Keratinocyte (primary cell): ENCODE results near the gene SLIT3. TPM values are rescaled to one million over a fixed set of nuclear protein-coding genes. Genes with fewer than 3 reads are reported as not detected.

Experiments
- DNase-seq: peaks from one replicate; pipeline ENCODE4 v3.0.0-alpha.2; 2011; ENCODE audit warnings: low read depth, missing footprints, low spot score
- FAIRE-seq: peaks from 2 replicates; lab custom pipeline; 2011; peaks lifted over from hg19 to GRCh38; lab: Jason Lieb, UNC
- H2AFZ ChIP-seq: 2 replicates; pipeline ENCODE4 v1.6.0; 2012; ENCODE audit warnings: low read length, control low read depth, inconsistent platforms; ENCODE audit not compliant: control insufficient read depth
- H3K27ac ChIP-seq: 2 replicates; pipeline ENCODE4 v1.5.1; 2011; ENCODE audit warnings: low read length; ENCODE audit not compliant: control insufficient read depth, insufficient read depth
- H3K27me3 ChIP-seq: 3 replicates; pipeline ENCODE4 v1.6.0; 2011; ENCODE audit warnings: low read length; ENCODE audit not compliant: control insufficient read depth, insufficient read depth; ENCODE audit errors: extremely low read depth
- H3K36me3 ChIP-seq, 2 experiments: 2 replicates in 1 of 2; 3 replicates in 1 of 2; pipeline ENCODE4 v1.5.1; 2011; ENCODE audit warnings: low read length in 2 of 2, mild to moderate bottlenecking in 1 of 2; ENCODE audit not compliant: control insufficient read depth in 2 of 2, insufficient read depth in 2 of 2; ENCODE audit errors: extremely low read depth in 1 of 2
- H3K4me1 ChIP-seq: 3 replicates; pipeline ENCODE4 v1.5.1; 2011; ENCODE audit warnings: low read length; ENCODE audit not compliant: control insufficient read depth, insufficient read depth; ENCODE audit errors: extremely low read depth
- H3K4me2 ChIP-seq: 3 replicates; pipeline ENCODE4 v1.6.0; 2011; ENCODE audit warnings: low read depth, low read length; ENCODE audit not compliant: control insufficient read depth, insufficient read depth; ENCODE audit errors: extremely low read depth
- H3K4me3 ChIP-seq, 3 experiments: fragments of 200-600 bp in 1 of 3; sonication (generic) in 1 of 3; 2 replicates in 2 of 3; 3 replicates in 1 of 3; pipeline ENCODE4 v1.5.1; 2011 to 2016; ENCODE audit warnings: low read length in 3 of 3, mild to moderate bottlenecking in 3 of 3, control low read depth in 2 of 3, inconsistent platforms in 1 of 3, low read depth in 1 of 3, mixed read lengths in 1 of 3, mixed run types in 1 of 3, moderate library complexity in 1 of 3; ENCODE audit not compliant: control insufficient read depth in 2 of 3, insufficient read depth in 2 of 3; ENCODE audit errors: extremely low read depth in 1 of 3
- H3K79me2 ChIP-seq: 2 replicates; pipeline ENCODE4 v1.6.0; 2012; ENCODE audit warnings: low read length; ENCODE audit not compliant: control insufficient read depth, insufficient read depth
- H3K9ac ChIP-seq: 3 replicates; pipeline ENCODE4 v1.6.0; 2011; ENCODE audit warnings: low read length; ENCODE audit not compliant: control insufficient read depth, insufficient read depth; ENCODE audit errors: extremely low read depth
- H3K9me1 ChIP-seq: 3 replicates; pipeline ENCODE4 v1.6.0; 2011; ENCODE audit warnings: low read length; ENCODE audit not compliant: control insufficient read depth, insufficient read depth; ENCODE audit errors: extremely low read depth
- H3K9me3 ChIP-seq: 2 replicates; pipeline ENCODE4 v1.5.1; 2012; ENCODE audit warnings: low read depth, low read length; ENCODE audit not compliant: control insufficient read depth
- H4K20me1 ChIP-seq: 3 replicates; pipeline ENCODE4 v1.6.0; 2011; ENCODE audit warnings: low read length; ENCODE audit not compliant: control insufficient read depth, insufficient read depth; ENCODE audit errors: extremely low read depth
- EZH2 ChIP-seq: IDR thresholded peaks from one replicate; pipeline ENCODE4 v1.6.1; 2012; ENCODE audit warnings: inconsistent platforms, mild to moderate bottlenecking, low read length, moderate library complexity
- dilution Hi-C: fragments of 300-500 bp; cut with MboI; formaldehyde crosslinking; loops from one replicate; pipeline ENCODE4 v1.7.0; 2020; ENCODE audit warnings: low sequenced_read_pairs; ENCODE audit not compliant: extremely low pct_ligation_motif_present
- polyA plus RNA-seq, 5 experiments: library from polyadenylated mRNA; depleted of rRNA in 3 of 5; stranded (reverse) in 3 of 5; stranded (forward) in 1 of 5; unstranded in 1 of 5; fragments of >200 nt; gene quantifications; 1 replicate in 1 of 5; 2 replicates in 3 of 5; 3 replicates in 1 of 5; pipeline versions ENCODE4 v1.2.1 to v1.2.3, GENCODE V29; 2011 to 2012; ENCODE audit warnings: missing spikeins in 2 of 5, low read depth in 1 of 5, low replicate concordance in 1 of 5
- TF ChIP-seq, protein P1 (sequence below), 3 experiments: IDR thresholded peaks in 1 of 3; conservative IDR thresholded peaks in 1 of 3; optimal IDR thresholded peaks in 1 of 3; 2 replicates in 2 of 3; 3 replicates in 1 of 3; pipeline versions ENCODE3 to v1.5.1; 2011; ENCODE audit warnings: low read length in 3 of 3, mild to moderate bottlenecking in 3 of 3, moderate library complexity in 2 of 3, control low read depth in 1 of 3, inconsistent platforms in 1 of 3; ENCODE audit not compliant: insufficient read depth in 2 of 3; ENCODE audit errors: extremely low read depth in 1 of 3

The SLIT3 gene
- polyA plus RNA-seq, 1 donor (not counting 4 experiments of a cell fraction or from before 2014, with no cell fraction given): 2.4 TPM

DNA sequence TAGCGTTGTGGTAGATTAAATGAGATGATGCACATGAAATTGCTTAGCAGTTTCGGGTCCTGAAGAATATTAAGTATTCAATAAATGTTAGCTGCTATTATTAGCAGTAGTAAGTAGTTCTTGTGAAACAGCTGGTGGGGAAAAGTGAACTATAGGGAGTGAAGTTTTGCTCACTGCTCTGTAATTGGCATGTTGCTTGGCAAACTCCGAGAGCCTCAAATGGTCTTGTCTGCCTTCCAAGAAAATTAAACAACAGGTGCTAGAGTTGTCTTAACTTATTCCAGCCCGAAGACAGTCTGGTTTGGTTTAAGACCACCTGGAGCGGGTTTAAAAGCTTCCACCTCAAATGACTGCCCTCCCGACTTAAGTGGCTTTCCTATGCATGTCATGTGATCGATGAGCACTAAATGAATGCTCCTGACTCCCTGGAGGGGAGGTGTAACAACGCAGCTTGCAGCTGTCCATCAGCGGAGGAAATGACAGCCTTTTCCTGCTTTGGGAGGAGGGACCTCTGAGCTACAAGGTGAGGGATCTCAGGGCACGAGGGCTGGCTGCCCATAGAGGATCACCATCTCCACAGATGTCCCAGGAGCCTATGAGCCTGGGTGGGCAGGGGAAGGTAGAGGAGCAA lies 518.9 kb downstream of the SLIT3 start:
- Histone ChIP-seq H3K27me3 (no peaks in the 10 kb centered on the region), H3K4me1 (no peaks in the 10 kb centered on the region), H3K9me3 (no peaks in the 10 kb centered on the region), H2AFZ (no peak overlapping the region), H3K4me3 (no peak overlapping the region), H3K36me3 (no peaks in the 10 kb centered on the region), H3K9me1 (no peaks in the 10 kb centered on the region), H3K9ac (no peak overlapping the region), H3K27ac (no peak overlapping the region), H3K79me2 (no peaks in the 10 kb centered on the region), H4K20me1 (no peaks in the 10 kb centered on the region), H3K4me2 (no peak overlapping the region)
- DNase-seq (no peak), FAIRE-seq (no peak)
- no peak for TF ChIP-seq EZH2
- TF ChIP-seq, protein P1, sequence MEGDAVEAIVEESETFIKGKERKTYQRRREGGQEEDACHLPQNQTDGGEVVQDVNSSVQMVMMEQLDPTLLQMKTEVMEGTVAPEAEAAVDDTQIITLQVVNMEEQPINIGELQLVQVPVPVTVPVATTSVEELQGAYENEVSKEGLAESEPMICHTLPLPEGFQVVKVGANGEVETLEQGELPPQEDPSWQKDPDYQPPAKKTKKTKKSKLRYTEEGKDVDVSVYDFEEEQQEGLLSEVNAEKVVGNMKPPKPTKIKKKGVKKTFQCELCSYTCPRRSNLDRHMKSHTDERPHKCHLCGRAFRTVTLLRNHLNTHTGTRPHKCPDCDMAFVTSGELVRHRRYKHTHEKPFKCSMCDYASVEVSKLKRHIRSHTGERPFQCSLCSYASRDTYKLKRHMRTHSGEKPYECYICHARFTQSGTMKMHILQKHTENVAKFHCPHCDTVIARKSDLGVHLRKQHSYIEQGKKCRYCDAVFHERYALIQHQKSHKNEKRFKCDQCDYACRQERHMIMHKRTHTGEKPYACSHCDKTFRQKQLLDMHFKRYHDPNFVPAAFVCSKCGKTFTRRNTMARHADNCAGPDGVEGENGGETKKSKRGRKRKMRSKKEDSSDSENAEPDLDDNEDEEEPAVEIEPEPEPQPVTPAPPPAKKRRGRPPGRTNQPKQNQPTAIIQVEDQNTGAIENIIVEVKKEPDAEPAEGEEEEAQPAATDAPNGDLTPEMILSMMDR (optimal IDR thresholded peaks at IDR 0.05 in 1 of 3, IDR thresholded peaks at IDR 0.05 in 1 of 3, conservative IDR thresholded peaks at IDR 0.05 in 1 of 3; ENCODE audit: extremely low read depth in 1 of 3, insufficient read depth in 2 of 3, low read length in 3 of 3): no peak
- dilution Hi-C loops: no loop called here

- no peak for FAIRE-seq
- no peaks in the 10 kb centered on the region for H3K27me3 ChIP-seq
- H3K9me3 ChIP-seq: no peaks in the 10 kb centered on the region
- H3K79me2 ChIP-seq: no peaks in the 10 kb centered on the region
- no peak overlapping the region for H3K9ac ChIP-seq
- no peak overlapping the region for H3K4me3 ChIP-seq
- H3K36me3 ChIP-seq: no peaks in the 10 kb centered on the region
- dilution Hi-C loops: no loop called here
- no peak overlapping the region for H3K4me2 ChIP-seq
- H3K27ac ChIP-seq: no peak overlapping the region
- no peak for TF ChIP-seq EZH2
- TF ChIP-seq, protein P1 (optimal IDR thresholded peaks at IDR 0.05 in 1 of 3, IDR thresholded peaks at IDR 0.05 in 1 of 3, conservative IDR thresholded peaks at IDR 0.05 in 1 of 3; ENCODE audit: extremely low read depth in 1 of 3, insufficient read depth in 2 of 3, low read length in 3 of 3): no peak
- no peak overlapping the region for H2AFZ ChIP-seq
- H4K20me1 ChIP-seq: no peaks in the 10 kb centered on the region
- no peaks in the 10 kb centered on the region for H3K4me1 ChIP-seq
- no peak for DNase-seq
- no peaks in the 10 kb centered on the region for H3K9me1 ChIP-seq
Measured at GRCh38 chr5:168780888-168781287, 520.1 kb downstream of the SLIT3 start.
